ENCODE results near the gene TCF4. TPM values are rescaled to one million over a fixed set of nuclear protein-coding genes. Genes with fewer than 3 reads are reported as not detected.

The TCF4 gene
- polyA plus RNA-seq, 1 donor (not counting 4 experiments of a cell fraction or from before 2014, with no cell fraction given) = 9.7 TPM

DNA sequence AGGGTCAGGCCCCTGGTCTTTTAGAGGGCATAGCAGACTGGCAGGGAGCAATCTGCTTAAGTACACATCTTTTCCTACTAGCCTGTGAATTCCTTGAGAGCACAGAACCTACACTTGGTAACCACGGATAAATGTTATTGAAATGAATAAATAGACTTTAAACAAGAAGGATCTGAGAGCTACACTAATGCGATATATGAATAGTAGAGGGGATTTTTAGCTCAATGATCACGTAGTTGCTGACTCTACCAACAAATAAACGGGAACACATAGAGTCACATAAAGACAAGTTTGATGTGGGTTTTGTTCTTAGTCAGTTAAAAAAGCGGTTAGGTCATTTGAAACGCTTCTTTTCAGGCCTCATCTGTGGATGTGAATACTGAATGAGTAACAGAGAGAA is 338.4 kb downstream of the TCF4 start:
- Histone ChIP-seq H3K27ac (ENCODE audit: control insufficient read depth, insufficient read depth, low read length) (no peak overlapping the region), H4K20me1 (ENCODE audit: control insufficient read depth, extremely low read depth, insufficient read depth, low read length) (no peaks in the 10 kb centered on the region), H3K79me2 (ENCODE audit: control insufficient read depth, insufficient read depth, low read length) (no peaks in the 10 kb centered on the region), H3K9me3 (ENCODE audit: control insufficient read depth, low read depth, low read length) (no peaks in the 10 kb centered on the region), H3K4me2 (ENCODE audit: control insufficient read depth, extremely low read depth, insufficient read depth, low read depth, low read length) (no peak overlapping the region), H3K9me1 (ENCODE audit: control insufficient read depth, extremely low read depth, insufficient read depth, low read length) (no peaks in the 10 kb centered on the region), H2AFZ (ENCODE audit: control insufficient read depth, low read length) (no peak overlapping the region), H3K4me3 (ENCODE audit: control insufficient read depth in 2 of 3, extremely low read depth in 1 of 3, insufficient read depth in 2 of 3, low read depth in 1 of 3, low read length in 3 of 3) (no peak overlapping the region), H3K36me3 (ENCODE audit: control insufficient read depth in 2 of 2, extremely low read depth in 1 of 2, insufficient read depth in 2 of 2, low read length in 2 of 2) (peaks cover 0 to 2% of the 10 kb centered on the region in 2 experiments), H3K27me3 (ENCODE audit: control insufficient read depth, extremely low read depth, insufficient read depth, low read length) (no peaks in the 10 kb centered on the region), H3K9ac (ENCODE audit: control insufficient read depth, extremely low read depth, insufficient read depth, low read length) (no peak overlapping the region), H3K4me1 (ENCODE audit: control insufficient read depth, extremely low read depth, insufficient read depth, low read length) (no peaks in the 10 kb centered on the region)
- TF ChIP-seq, protein P1, sequence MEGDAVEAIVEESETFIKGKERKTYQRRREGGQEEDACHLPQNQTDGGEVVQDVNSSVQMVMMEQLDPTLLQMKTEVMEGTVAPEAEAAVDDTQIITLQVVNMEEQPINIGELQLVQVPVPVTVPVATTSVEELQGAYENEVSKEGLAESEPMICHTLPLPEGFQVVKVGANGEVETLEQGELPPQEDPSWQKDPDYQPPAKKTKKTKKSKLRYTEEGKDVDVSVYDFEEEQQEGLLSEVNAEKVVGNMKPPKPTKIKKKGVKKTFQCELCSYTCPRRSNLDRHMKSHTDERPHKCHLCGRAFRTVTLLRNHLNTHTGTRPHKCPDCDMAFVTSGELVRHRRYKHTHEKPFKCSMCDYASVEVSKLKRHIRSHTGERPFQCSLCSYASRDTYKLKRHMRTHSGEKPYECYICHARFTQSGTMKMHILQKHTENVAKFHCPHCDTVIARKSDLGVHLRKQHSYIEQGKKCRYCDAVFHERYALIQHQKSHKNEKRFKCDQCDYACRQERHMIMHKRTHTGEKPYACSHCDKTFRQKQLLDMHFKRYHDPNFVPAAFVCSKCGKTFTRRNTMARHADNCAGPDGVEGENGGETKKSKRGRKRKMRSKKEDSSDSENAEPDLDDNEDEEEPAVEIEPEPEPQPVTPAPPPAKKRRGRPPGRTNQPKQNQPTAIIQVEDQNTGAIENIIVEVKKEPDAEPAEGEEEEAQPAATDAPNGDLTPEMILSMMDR (optimal IDR thresholded peaks at IDR 0.05 in 1 of 3, IDR thresholded peaks at IDR 0.05 in 1 of 3, conservative IDR thresholded peaks at IDR 0.05 in 1 of 3; ENCODE audit: extremely low read depth in 1 of 3, insufficient read depth in 2 of 3, low read length in 3 of 3) = no peak
- TF ChIP-seq EZH2 (IDR thresholded peaks at IDR 0.05; ENCODE audit: low read length) = no peak
- dilution Hi-C loops (cut with MboI; ENCODE audit: extremely low pct_ligation_motif_present, low sequenced_read_pairs) = no loop called here
- DNase-seq (ENCODE audit: low read depth, low spot score) = no peak
- no peak for FAIRE-seq

DNA sequence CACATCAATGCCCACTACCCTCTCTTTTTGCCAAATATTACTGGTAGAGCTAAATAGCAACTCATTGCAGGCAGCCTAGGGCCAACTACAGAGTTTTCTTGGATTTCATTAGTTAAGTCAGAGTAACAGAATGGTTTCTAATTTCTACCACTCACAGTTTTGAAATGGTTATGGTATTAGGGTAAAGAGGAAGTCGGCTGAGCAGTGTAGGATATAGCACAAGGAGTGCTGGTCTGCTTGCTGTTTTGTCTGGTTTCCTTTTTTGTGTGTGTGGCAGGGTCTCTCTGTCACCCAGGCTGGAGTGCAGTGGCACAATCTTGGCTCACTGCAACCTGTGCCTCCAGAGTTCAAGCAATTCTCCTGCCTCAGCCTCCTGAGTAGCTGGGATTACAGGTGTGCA is 339.5 kb downstream of the TCF4 start:
- no peak overlapping the region for H3K4me2 ChIP-seq (ENCODE audit: control insufficient read depth, extremely low read depth, insufficient read depth, low read depth, low read length)
- H3K27ac ChIP-seq (ENCODE audit: control insufficient read depth, insufficient read depth, low read length) = no peak overlapping the region
- no peak overlapping the region for H3K9ac ChIP-seq (ENCODE audit: control insufficient read depth, extremely low read depth, insufficient read depth, low read length)
- no peaks in the 10 kb centered on the region for H4K20me1 ChIP-seq (ENCODE audit: control insufficient read depth, extremely low read depth, insufficient read depth, low read length)
- no peak overlapping the region for H3K4me3 ChIP-seq (ENCODE audit: control insufficient read depth in 2 of 3, extremely low read depth in 1 of 3, insufficient read depth in 2 of 3, low read depth in 1 of 3, low read length in 3 of 3)
- no peaks in the 10 kb centered on the region for H3K79me2 ChIP-seq (ENCODE audit: control insufficient read depth, insufficient read depth, low read length)
- FAIRE-seq (no peak), DNase-seq (ENCODE audit: low read depth, low spot score) (no peak)
- no peaks in the 10 kb centered on the region for H3K9me3 ChIP-seq (ENCODE audit: control insufficient read depth, low read depth, low read length)
- no peaks in the 10 kb centered on the region for H3K27me3 ChIP-seq (ENCODE audit: control insufficient read depth, extremely low read depth, insufficient read depth, low read length)
- TF ChIP-seq EZH2 (IDR thresholded peaks at IDR 0.05; ENCODE audit: low read length) = no peak
- TF ChIP-seq, protein P1 (optimal IDR thresholded peaks at IDR 0.05 in 1 of 3, IDR thresholded peaks at IDR 0.05 in 1 of 3, conservative IDR thresholded peaks at IDR 0.05 in 1 of 3; ENCODE audit: extremely low read depth in 1 of 3, insufficient read depth in 2 of 3, low read length in 3 of 3) = no peak
- dilution Hi-C loops (cut with MboI; ENCODE audit: extremely low pct_ligation_motif_present, low sequenced_read_pairs) = no loop called here
- no peak overlapping the region for H2AFZ ChIP-seq (ENCODE audit: control insufficient read depth, low read length)
- H3K36me3 ChIP-seq (ENCODE audit: control insufficient read depth in 2 of 2, extremely low read depth in 1 of 2, insufficient read depth in 2 of 2, low read length in 2 of 2) = peaks cover 0 to 2% of the 10 kb centered on the region in 2 experiments
- H3K4me1 ChIP-seq (ENCODE audit: control insufficient read depth, extremely low read depth, insufficient read depth, low read length) = no peaks in the 10 kb centered on the region
- no peaks in the 10 kb centered on the region for H3K9me1 ChIP-seq (ENCODE audit: control insufficient read depth, extremely low read depth, insufficient read depth, low read length)

Measured in keratinocyte (primary cell).